ENCODE measurements around the gene CBARP.

DNA sequence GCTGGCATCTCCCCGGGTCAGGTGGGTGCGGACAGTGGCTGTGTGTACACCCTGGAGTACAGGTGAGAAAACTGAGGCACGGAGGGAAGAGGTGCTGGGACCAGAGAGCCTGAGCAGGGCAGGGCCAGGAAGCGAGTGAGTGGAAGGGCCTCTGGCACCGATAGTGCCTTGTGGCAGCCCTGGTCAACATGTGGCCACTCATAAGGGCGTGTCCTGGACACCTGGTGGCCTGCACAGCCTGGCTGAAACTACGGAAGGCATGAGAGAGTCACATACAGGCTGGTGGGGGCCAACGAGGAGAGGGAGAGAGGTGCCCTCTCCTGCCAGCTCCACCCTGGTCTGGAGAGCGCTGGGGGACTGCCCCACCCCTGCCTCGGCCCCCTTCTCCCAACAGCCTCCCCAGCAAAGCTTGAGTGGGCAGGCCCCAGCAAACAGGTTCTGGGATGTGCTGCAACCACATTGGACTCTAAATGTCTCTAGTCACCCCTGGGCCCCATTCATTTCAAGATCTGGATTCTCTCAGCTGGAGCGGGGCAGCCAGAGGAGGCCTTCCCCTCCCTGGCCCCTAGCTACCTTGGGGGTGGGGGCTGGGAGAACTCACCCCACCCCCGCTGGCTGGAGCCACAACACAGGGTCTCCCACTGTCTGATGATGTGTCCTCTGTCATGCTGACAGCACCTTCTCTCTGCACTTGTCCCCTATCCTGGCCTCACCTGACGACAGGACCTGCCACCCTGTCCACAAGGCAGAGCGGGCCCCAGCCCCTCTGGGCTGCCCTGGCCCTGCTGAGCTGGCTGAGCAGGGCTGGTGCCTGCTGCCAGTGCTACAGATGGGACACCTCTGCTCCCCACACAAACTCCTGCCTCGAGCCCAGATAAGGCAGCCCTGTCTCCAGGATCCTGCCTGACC, 5.8 kb downstream of the CBARP start:
- no peak for TF ChIP-seq POLR2A (IDR thresholded peaks at IDR 0.05)
- TF ChIP-seq, protein P1, sequence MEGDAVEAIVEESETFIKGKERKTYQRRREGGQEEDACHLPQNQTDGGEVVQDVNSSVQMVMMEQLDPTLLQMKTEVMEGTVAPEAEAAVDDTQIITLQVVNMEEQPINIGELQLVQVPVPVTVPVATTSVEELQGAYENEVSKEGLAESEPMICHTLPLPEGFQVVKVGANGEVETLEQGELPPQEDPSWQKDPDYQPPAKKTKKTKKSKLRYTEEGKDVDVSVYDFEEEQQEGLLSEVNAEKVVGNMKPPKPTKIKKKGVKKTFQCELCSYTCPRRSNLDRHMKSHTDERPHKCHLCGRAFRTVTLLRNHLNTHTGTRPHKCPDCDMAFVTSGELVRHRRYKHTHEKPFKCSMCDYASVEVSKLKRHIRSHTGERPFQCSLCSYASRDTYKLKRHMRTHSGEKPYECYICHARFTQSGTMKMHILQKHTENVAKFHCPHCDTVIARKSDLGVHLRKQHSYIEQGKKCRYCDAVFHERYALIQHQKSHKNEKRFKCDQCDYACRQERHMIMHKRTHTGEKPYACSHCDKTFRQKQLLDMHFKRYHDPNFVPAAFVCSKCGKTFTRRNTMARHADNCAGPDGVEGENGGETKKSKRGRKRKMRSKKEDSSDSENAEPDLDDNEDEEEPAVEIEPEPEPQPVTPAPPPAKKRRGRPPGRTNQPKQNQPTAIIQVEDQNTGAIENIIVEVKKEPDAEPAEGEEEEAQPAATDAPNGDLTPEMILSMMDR (IDR thresholded peaks at IDR 0.05), result no peak

Data from right lobe of liver (tissue), 4 donors.